Measurements from ENCODE around the gene TMC4.
A peak's percentile ranks its signal among the peaks of the same experiment; 100 is the strongest.
"Not testable (repeated sequence)": the region's sequence is repeated elsewhere in the genome, so short reads cannot be mapped to it uniquely, and the experiment has no call there.

Gene TMC4

DNA sequence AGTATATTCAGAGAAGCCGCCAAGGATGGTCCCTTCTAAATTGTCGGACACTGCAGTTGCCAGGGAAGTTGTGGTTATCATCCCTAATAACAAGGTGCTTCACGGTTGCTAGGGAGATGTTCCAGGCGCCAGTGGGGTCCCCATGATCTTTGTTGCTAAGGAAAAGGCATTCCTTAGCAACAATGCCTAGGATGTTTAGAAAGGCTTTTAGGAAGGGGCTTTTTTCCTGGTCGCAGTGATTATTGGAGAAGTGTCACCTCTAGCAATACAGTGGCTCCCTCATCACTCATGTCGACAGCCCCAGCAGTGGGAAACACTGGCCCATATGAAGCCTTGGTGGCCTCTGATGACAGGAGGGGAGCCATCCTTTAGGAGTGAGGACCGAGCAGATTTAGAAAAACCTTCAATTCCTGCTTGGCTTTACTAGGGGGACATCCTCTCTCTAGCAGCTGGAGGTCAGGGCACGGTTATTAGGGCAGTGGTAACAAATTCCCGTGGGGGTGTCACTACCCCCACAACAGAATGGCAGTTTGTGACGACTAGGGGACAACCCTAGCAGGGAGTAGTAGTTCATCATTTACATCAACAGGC, 6.4 kb upstream of the TMC4 start:
- no peak for DNase-seq (ENCODE audit: low read depth)

GRCh38 chr19:54178581-54179261, 5.8 kb upstream of the TMC4 start:
- no peak for DNase-seq (ENCODE audit: low read depth)

DNA sequence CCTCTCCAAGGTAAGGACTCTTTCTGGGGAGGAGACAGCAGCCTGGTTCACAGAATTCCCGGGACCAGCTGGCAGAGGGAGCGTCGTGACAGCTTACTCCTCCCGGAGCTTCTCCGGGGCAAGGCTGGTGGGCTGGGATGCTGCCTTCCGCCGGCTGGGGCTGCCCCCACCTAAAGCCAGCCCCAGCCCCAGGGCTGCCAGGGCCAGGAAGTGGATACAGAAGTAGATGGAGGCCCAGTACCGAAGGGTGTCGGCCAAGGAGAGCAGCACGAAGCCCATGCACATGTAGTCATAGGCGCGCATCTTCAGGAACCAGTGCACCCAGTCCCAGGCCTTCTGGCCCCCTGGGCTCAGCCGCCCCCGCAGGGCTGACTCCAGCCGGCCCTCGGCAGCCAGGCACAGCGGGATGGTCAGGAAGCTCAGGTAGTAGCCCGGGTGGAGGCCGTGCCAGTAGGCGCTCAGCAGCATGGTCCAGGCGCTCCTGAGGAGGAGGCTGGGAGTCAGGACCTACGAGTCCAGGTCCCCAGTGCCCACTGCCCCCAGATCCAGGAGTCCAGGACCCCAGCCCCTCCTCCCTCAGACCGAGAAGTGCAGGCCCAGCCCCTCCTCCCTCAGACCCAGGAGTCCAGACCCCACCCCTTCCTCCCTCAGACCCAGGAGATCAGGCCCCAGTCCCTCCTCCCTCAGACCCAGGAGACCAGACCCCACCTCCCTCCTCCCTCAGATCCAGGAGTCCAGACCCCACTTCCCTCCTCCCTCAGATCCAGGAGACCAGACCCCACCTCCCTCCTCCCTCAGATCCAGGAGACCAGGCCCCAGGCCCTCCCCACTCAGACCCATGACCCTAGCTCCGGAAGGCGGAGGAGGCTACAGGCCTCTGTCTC, 1.2 kb upstream of the TMC4 start:
- no peak for DNase-seq (ENCODE audit: low read depth)

- no peak for DNase-seq (ENCODE audit: low read depth)
These were observed 369 bp upstream of the TMC4 start for GRCh38 chr19:54173359-54173699.

GRCh38 chr19:54171736-54172431, 1.1 kb downstream of the TMC4 start:
- not testable (repeated sequence) for DNase-seq (ENCODE audit: low read depth)

- DNase-seq (ENCODE audit: low read depth): no peak
These were observed 3.7 kb downstream of the TMC4 start for GRCh38 chr19:54169149-54169740.

GRCh38 chr19:54168174-54168917, 4.6 kb downstream of the TMC4 start:
- peak; percentile 68 for DNase-seq (ENCODE audit: low read depth)

DNA sequence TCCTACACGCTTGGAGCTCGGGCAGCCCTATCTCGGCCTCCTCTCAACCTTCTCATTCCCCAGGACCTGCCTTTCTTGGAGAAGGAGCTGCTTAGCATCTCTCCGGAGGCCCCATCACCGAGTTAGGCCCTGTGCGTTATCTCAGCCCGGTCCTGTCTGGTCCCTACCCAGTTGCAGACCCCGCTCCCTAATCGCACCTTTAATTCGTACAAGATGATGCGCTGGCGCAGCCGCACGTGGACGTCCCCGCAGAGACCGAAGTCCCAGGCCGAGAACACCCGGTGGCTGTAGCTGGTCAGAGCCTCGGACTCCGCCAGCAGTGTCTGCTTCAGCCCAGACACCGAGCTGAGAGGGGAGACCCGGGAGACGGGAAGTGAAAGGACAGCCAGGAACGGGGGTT, 7.7 kb downstream of the TMC4 start:
- no peak for DNase-seq (ENCODE audit: low read depth)

DNA sequence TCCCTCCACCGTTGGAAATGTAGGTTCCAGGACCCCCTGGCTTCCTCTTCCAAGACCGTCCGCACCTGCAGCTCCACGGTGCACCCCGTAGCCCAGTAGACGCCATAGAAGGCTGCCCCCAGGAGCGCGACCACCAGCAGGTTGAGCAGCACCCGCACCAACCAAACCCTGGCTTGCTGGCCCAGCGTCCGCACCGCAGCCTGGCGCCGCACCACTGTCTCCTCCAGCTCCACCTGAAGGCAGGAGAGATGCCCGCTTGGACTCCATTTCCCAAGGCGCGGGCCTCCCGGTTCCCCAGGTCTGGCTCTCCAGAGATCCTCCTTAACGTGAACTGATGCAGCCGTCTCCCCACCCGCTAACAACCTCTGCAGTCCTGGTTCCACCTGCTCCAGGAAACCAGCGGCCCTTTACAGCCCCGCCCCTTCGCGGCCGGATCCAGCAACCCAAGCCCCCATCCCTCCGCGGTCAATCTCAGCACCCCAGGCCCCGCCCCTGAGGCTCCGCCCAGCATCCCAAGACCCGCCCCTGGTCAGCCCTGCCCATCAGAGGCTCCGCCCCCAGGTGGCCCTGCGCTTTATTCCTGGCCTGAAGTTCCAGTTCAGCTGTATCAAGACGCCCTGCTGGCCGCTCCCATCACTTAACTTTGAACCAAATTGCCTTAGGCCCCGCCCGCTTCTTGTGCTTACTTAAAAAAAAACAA, 8.4 kb downstream of the TMC4 start:
- no peak for DNase-seq (ENCODE audit: low read depth)

DNA sequence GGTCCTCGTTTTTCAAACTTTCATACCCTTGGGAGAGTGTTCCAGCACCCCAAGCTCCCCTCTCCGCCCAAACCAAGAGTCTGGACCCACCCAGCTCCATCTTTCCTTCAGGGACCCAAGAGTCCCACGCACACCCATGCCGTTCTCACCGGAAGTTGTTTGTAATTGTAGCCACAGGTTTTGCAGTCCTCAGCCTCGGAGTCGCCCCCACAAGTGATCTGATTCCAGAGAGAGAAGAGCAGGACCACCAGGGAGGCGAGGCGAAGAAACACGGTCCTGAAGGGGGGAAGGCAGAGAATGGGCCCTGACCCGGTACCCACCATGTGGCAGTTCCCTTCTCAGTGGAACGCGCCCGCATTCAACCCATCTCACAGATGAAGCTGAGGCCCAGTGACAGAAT, 10.1 kb downstream of the TMC4 start:
- no peak for DNase-seq (ENCODE audit: low read depth)

GRCh38 chr19:54162241-54162805, 10.6 kb downstream of the TMC4 start:
- DNase-seq (ENCODE audit: low read depth): no peak

- DNase-seq (ENCODE audit: low read depth): no peak
These were observed 12.1 kb downstream of the TMC4 start for GRCh38 chr19:54160854-54161253.

DNA sequence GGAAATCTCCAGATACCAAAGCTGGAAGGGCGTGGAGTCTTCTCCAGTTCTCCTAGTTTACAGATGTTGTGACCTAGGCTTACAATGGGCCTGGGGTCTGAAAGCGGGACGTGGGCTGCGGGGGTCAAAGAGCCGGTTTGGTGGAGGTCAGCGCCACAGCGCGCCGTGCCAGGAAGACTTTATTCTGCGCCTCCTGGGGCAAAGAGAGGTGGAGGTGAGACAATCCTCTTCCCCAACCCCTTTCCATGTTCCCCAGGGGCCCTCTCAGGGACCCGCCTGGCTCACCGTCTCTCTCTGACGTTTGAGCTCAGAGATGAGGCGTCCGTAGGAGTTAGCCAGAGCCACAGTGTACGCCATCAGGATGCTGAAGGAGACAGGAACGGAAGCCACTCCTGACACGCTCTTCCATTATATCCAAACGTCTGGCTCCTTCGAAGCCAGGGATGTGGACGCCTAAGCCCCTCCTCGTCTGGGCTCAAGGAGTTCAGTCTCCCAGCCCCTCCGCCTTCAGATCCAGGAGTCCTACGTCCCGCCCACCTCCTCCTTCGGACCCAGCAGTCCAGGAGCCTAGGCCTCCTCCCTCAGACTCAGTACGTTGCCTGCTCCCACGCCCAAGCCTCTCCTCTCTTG, 12.7 kb downstream of the TMC4 start:
- DNase-seq (ENCODE audit: low read depth): no peak

- peak; percentile 100 for DNase-seq (ENCODE audit: low read depth)
These were observed 13.4 kb downstream of the TMC4 start, which contains the start of gene LENG1 for GRCh38 chr19:54159352-54160181. TSS of gene LENG1 (minus strand) at chr19:54159721. CDS start at chr19:54159695, 26 bp downstream.

DNA sequence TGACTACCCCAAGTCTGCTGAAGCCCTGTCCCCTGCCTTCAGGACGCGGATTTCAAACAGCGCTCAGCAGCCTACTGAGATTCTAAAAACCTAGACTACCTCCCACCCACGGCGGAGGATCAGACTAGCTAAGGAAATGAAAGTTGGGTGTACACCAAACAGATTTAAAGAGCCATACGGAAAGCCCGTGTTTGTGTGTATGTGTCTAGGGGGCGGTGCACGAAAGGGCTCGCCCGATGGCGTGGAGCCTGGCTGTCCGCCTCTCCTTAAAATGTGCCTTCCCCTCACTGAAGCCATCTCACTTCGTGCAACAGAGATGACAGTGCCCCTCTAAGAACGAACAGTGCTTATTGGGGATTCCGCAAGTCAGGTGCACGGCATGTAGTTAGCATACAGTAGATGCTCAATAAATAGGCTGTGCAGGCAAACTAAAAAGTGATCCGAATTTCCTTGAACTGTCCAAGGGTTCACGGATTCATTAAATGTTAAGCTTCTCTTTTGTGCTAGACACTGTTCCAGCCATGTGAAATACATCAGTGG, 14.1 kb downstream of the TMC4 start:
- DNase-seq (ENCODE audit: low read depth): no peak

DNA sequence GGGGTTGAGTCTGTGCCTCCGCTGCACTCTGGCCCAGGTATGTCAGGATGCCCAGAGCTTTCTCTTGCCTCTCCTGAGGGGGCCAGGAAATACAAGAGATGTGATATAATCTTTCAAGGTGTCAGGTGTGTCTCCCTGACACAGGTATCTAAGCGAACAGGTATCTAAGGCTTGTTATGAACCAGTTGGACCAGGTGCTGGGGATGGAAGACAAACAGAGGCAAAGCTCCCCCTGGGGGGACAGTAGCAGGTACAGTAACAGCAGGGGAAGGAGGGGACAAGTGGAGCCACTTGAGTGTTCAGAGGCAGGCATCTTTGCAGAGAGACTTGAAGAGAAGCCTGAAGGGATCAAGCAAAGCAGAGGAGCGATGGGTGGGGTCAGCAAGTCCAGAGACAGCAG, 16.0 kb downstream of the TMC4 start:
- DNase-seq (ENCODE audit: low read depth): no peak

- DNase-seq (ENCODE audit: low read depth): no peak
These were observed 16.5 kb downstream of the TMC4 start for GRCh38 chr19:54156490-54156889.

GRCh38 chr19:54155694-54156093, 17.3 kb downstream of the TMC4 start:
- no peak for DNase-seq (ENCODE audit: low read depth)

Data from fibroblast of the conjunctiva (primary cell).